Spleen (tissue), 13 donors: ENCODE data around the gene SIGLEC8. TPM values are rescaled to one million over a fixed set of nuclear protein-coding genes. Genes with fewer than 3 reads are reported as not detected.
A peak's percentile ranks its signal among the peaks of the same experiment; 100 is the strongest.

ENCODE experiments used
- DNase-seq: peaks from one replicate; pipeline ENCODE4 v3.0.0-alpha.2; 2020
- H3K27ac ChIP-seq, 8 donors: fragments of 200-600 bp; sonication (generic) in 7 of 8; 1 replicate in 4 of 8; 2 replicates in 4 of 8; pipeline versions ENCODE4 v1.5.0 to v1.8.0; 2016 to 2021; ENCODE audit warnings: inconsistent platforms in 4 of 8, mild to moderate bottlenecking in 4 of 8, moderate library complexity in 1 of 8
- H3K27me3 ChIP-seq, 7 donors: fragments of 200-600 bp; sonication (generic) in 6 of 7; replicated peaks in 1 of 7; 1 replicate in 4 of 7; 2 replicates in 3 of 7; pipeline versions ENCODE4 v1.5.0 to v1.8.0; 2016 to 2021; ENCODE audit warnings: inconsistent platforms in 3 of 7, mild to moderate bottlenecking in 1 of 7
- H3K36me3 ChIP-seq, 6 donors: fragments of 200-600 bp; sonication (generic) in 5 of 6; 1 replicate in 4 of 6; 2 replicates in 2 of 6; pipeline versions ENCODE4 v1.5.0 to v1.8.0; 2016 to 2021; ENCODE audit warnings: inconsistent platforms in 2 of 6
- H3K4me1 ChIP-seq, 6 donors: fragments of 200-600 bp; sonication (generic) in 5 of 6; 1 replicate in 3 of 6; 2 replicates in 3 of 6; pipeline versions ENCODE4 v1.5.0 to v1.8.0; 2016 to 2021; ENCODE audit warnings: inconsistent platforms in 3 of 6
- H3K4me3 ChIP-seq, 8 donors: fragments of 200-600 bp; sonication (generic) in 7 of 8; 1 replicate in 4 of 8; 2 replicates in 4 of 8; pipeline versions ENCODE4 v1.5.0 to v1.8.0; 2016 to 2021; ENCODE audit warnings: inconsistent platforms in 4 of 8, mild to moderate bottlenecking in 4 of 8, moderate library complexity in 2 of 8
- H3K9me3 ChIP-seq, 8 donors: fragments of 200-600 bp; sonication (generic) in 7 of 8; 1 replicate in 4 of 8; 2 replicates in 4 of 8; pipeline versions ENCODE4 v1.5.0 to v1.8.0; 2016 to 2021; ENCODE audit warnings: inconsistent platforms in 4 of 8
- CTCF ChIP-seq, 11 experiments: fragments of 200-600 bp in 7 of 11; fragments of 450-650 bp in 4 of 11; sonication (generic) in 4 of 11; IDR thresholded peaks in 8 of 11; conservative IDR thresholded peaks in 3 of 11; 1 replicate in 7 of 11; 2 replicates in 4 of 11; pipeline versions ENCODE4 v1.4.0 to v1.8.0; 2016 to 2021; ENCODE audit warnings: antibody characterized with exemption in 11 of 11, inconsistent platforms in 4 of 11, mild to moderate bottlenecking in 1 of 11
- POLR2A ChIP-seq, 3 donors: fragments of 450-650 bp; IDR thresholded peaks; one replicate each; pipeline ENCODE4 v1.5.1; 2017; ENCODE audit warnings: antibody characterized with exemption in 3 of 3, mild to moderate bottlenecking in 1 of 3
- POLR2AphosphoS5 ChIP-seq, 3 donors: sonication (generic); formaldehyde crosslinking; IDR thresholded peaks; one replicate each; pipeline ENCODE4 v1.5.1; 2017; ENCODE audit warnings: antibody characterized with exemption in 3 of 3
- WGBS, 5 donors: extraction: QIAGEN DNeasy Blood & Tissue Kit in 3 of 5; methylation state at CpG; one replicate each; pipeline versions ENCODE4 v1.1.5 to v1.1.7; 2013 to 2018; 5-methylcytosine and 5-hydroxymethylcytosine counted together
- intact Hi-C: fragments of 100-400 bp; cut with DNase I; formaldehyde crosslinking; loops from one replicate; pipeline ENCODE4 v1.15.0; 2023; ENCODE audit warnings: low total_unique reads
- long read RNA-seq, 2 donors: transcript quantifications; one replicate each; lab custom pipeline, GENCODE V29; 2026
- polyA plus RNA-seq, 3 donors: library from polyadenylated mRNA; stranded (reverse); fragments of 200-250 nt; gene quantifications; one replicate each; pipeline ENCODE4 v1.2.1, GENCODE V29; 2013
- total RNA-seq, 7 donors: library from RNA; depleted of rRNA in 3 of 7; stranded (reverse); fragments of >200 nt in 3 of 7; fragmentation: NEBNext Ultra II Directional in 4 of 7; extraction: Animal tissue kit (Norgen Biotek cat#: 25700) in 4 of 7; gene quantifications; one replicate each; pipeline versions ENCODE4 v1.1.0 to v1.2.1, GENCODE V29; 2016 to 2021
- donor health status: healthy with polysubstance abuse.
- donor health status: DM: no; HTN: no; CAD: no; lungs with moderate emphysema.
- donor health status: DM: no; HTN: no; CAD: no.
- donor health status: Bipolar disorder and iron deficiency.
- donor health status: healthy.
- donor health status: DM: no; HTN: no; CAD: no.
- donor health status: DM: yes; HTN: yes; CAD: no.

SIGLEC8 gene
- total RNA-seq (10 to 100 TPM in 4 of 7 donors, 1 to 10 TPM in 3; 2.2 to 39.3 (median 10.1) TPM), polyA plus RNA-seq (1 to 10 TPM; 1.1 to 5.1 (median 3.5) TPM)
- long read RNA-seq, donor 1 = 0 reads
- long read RNA-seq, donor 2 = 0 reads

- peaks cover 0 to 37% (median 14%) of the 10 kb centered on the region in 6 donors for H3K4me1 ChIP-seq
- H3K27me3 ChIP-seq = peaks cover 0 to 71% (median 17%) of the 10 kb centered on the region in 7 donors
- intact Hi-C loops = no loop called here
- no peaks in the 10 kb centered on the region for H3K36me3 ChIP-seq
- H3K4me3 ChIP-seq = peak within 1 kb of the TSS in 2 of 8 donors; percentile 24 to 45
- H3K27ac ChIP-seq = peak within 1 kb of the TSS in 3 of 8 donors; percentile 25 to 36 (median 34)
- no peaks in the 10 kb centered on the region for H3K9me3 ChIP-seq
- TF ChIP-seq POLR2AphosphoS5 (IDR thresholded peaks at IDR 0.05) (peak in 1 of 3 donors; percentile 37), CTCF (IDR thresholded peaks at IDR 0.05 in 8 of 11, conservative IDR thresholded peaks at IDR 0.05 in 3 of 11) (no peak)
- DNase-seq = peak; percentile 59
- WGBS, 5 donors = 75 to 81% (median 76%) methylated on average over 9 to 10 of the region's 10 CpGs
Measured at GRCh38 chr19:51458051-51458645, at the start of gene SIGLEC8. SIGLEC8 (minus strand) TSS chr19:51458454; CDS start chr19:51458387, 67 bp downstream.

- no peak for DNase-seq
- intact Hi-C loops = no loop called here
- peaks cover 0 to 12% (median 0%) of the 10 kb centered on the region in 8 donors for H3K9me3 ChIP-seq
- H3K27ac ChIP-seq = peak overlapping the region in 4 of 8 donors; percentile 20 to 73 (median 58)
- no peaks in the 10 kb centered on the region for H3K36me3 ChIP-seq
- H3K27me3 ChIP-seq = peaks cover 0 to 25% (median 0%) of the 10 kb centered on the region in 7 donors
- H3K4me3 ChIP-seq = no peak overlapping the region
- H3K4me1 ChIP-seq = peaks cover 0 to 28% (median 2%) of the 10 kb centered on the region in 6 donors
- TF ChIP-seq POLR2AphosphoS5 (IDR thresholded peaks at IDR 0.05) (peak in 1 of 3 donors; percentile 9), POLR2A (IDR thresholded peaks at IDR 0.05) (no peak)
- WGBS, 5 donors = 46 to 71% (median 55%) methylated on average over 6 of the region's 6 CpGs
Measured at GRCh38 chr19:51507640-51508058, 49.4 kb upstream of the SIGLEC8 start.

GRCh38 chr19:51507192-51507591 lies 48.9 kb upstream of the SIGLEC8 start:
- Histone ChIP-seq H3K9me3 (peaks cover 0 to 12% (median 0%) of the 10 kb centered on the region in 8 donors), H3K4me3 (no peak overlapping the region), H3K27me3 (peaks cover 0 to 24% (median 0%) of the 10 kb centered on the region in 7 donors), H3K4me1 (peaks cover 0 to 33% (median 3%) of the 10 kb centered on the region in 6 donors), H3K27ac (peak overlapping the region in 4 of 8 donors; percentile 20 to 73 (median 58)), H3K36me3 (no peaks in the 10 kb centered on the region)
- WGBS, 5 donors = 50 to 65% (median 61%) methylated on average over 3 of the region's 3 CpGs
- intact Hi-C loops = no loop called here
- DNase-seq = no peak
- TF ChIP-seq POLR2A (IDR thresholded peaks at IDR 0.05) (no peak), CTCF (IDR thresholded peaks at IDR 0.05 in 8 of 11, conservative IDR thresholded peaks at IDR 0.05 in 3 of 11) (no peak), POLR2AphosphoS5 (IDR thresholded peaks at IDR 0.05) (no peak)

- TF ChIP-seq POLR2AphosphoS5 (IDR thresholded peaks at IDR 0.05) = no peak
- TF ChIP-seq CTCF (IDR thresholded peaks at IDR 0.05 in 8 of 11, conservative IDR thresholded peaks at IDR 0.05 in 3 of 11) = no peak
- TF ChIP-seq POLR2A (IDR thresholded peaks at IDR 0.05) = no peak
- peaks cover 0 to 43% (median 13%) of the 10 kb centered on the region in 6 donors for H3K4me1 ChIP-seq
- DNase-seq = no peak
- no peak overlapping the region for H3K4me3 ChIP-seq
- H3K27me3 ChIP-seq = peaks cover 0 to 17% (median 0%) of the 10 kb centered on the region in 7 donors
- 41 to 72% (median 52%) methylated on average over 2 to 3 of the region's 3 CpGs for WGBS, 5 donors
- H3K36me3 ChIP-seq = no peaks in the 10 kb centered on the region
- H3K9me3 ChIP-seq = peaks cover 0 to 12% (median 0%) of the 10 kb centered on the region in 8 donors
- intact Hi-C loops = no loop called here
- no peak overlapping the region for H3K27ac ChIP-seq
Measured at GRCh38 chr19:51505904-51506303, 47.6 kb upstream of the SIGLEC8 start.
